WTC11 (cell line): ENCODE results near the gene TMED1. TPM values are rescaled to one million over a fixed set of nuclear protein-coding genes. Genes with fewer than 3 reads are reported as not detected.

Experiments
- ATAC-seq: fragments of 200-7000 bp; cut with Tn5 transposase; 2 replicates; pipeline ENCODE4 v1.10.0; 2021; ENCODE audit warnings: mild to moderate bottlenecking, moderate library complexity
- CTCF ChIA-PET: fragments of 300-600 bp; sonication (Branson Sonifier 250); formaldehyde crosslinking; loops from one replicate; lab custom pipeline; 2021; ENCODE audit warnings: antibody characterized with exemption; lab: Charles Lee
- POLR2A ChIA-PET: fragments of 350-600 bp; sonication (Branson Sonifier 250); formaldehyde crosslinking; loops from one replicate; lab custom pipeline; 2021; ENCODE audit warnings: antibody characterized with exemption; lab: Charles Lee
- DNase-seq: peaks from one replicate; pipeline ENCODE4 v3.0.0; 2021; ENCODE audit warnings: low spot score
- H3K27ac Mint-ChIP-seq: 2 replicates; pipeline ENCODE4 v1.8.0; 2021; ENCODE audit warnings: mixed read lengths
- H3K27me3 Mint-ChIP-seq: 2 replicates; pipeline ENCODE4 v1.8.0; 2021; ENCODE audit warnings: low read depth, mild to moderate bottlenecking, moderate library complexity, mixed read lengths
- H3K36me3 Mint-ChIP-seq: 2 replicates; pipeline ENCODE4 v1.8.0; 2021; ENCODE audit warnings: mixed read lengths
- H3K4me1 Mint-ChIP-seq: 2 replicates; pipeline ENCODE4 v1.8.0; 2022; ENCODE audit warnings: mixed read lengths
- H3K4me3 Mint-ChIP-seq: 2 replicates; pipeline ENCODE4 v1.8.0; 2021; ENCODE audit warnings: mild to moderate bottlenecking, moderate library complexity, mixed read lengths
- H3K9me3 Mint-ChIP-seq: 2 replicates; pipeline ENCODE4 v1.8.0; 2021; ENCODE audit warnings: mixed read lengths
- ARID4B ChIP-seq: sonication (generic); formaldehyde crosslinking; IDR thresholded peaks from 2 replicates; pipeline ENCODE4 v1.8.0; 2023; ENCODE audit warnings: missing genetic modification reagents, mild to moderate bottlenecking, borderline replicate concordance
- ATF1 ChIP-seq: sonication (generic); formaldehyde crosslinking; IDR thresholded peaks from 2 replicates; pipeline ENCODE4 v1.8.1; 2023; ENCODE audit warnings: mild to moderate bottlenecking, moderate library complexity, missing genetic modification reagents
- CREM ChIP-seq: sonication (generic); formaldehyde crosslinking; IDR thresholded peaks from 2 replicates; pipeline ENCODE4 v1.8.1; 2022; ENCODE audit warnings: mild to moderate bottlenecking, missing genetic modification reagents, moderate library complexity
- E2F1 ChIP-seq: sonication (generic); formaldehyde crosslinking; IDR thresholded peaks from 2 replicates; pipeline ENCODE4 v1.8.0; 2022; ENCODE audit warnings: mild to moderate bottlenecking, missing genetic modification reagents
- E2F5 ChIP-seq: sonication (generic); formaldehyde crosslinking; IDR thresholded peaks from 2 replicates; pipeline ENCODE4 v1.8.1; 2022; ENCODE audit warnings: mild to moderate bottlenecking, moderate library complexity, missing genetic modification reagents
- ELF4 ChIP-seq: sonication (generic); formaldehyde crosslinking; IDR thresholded peaks from 2 replicates; pipeline ENCODE4 v1.8.1; 2022; ENCODE audit warnings: low read depth, mild to moderate bottlenecking, moderate library complexity, missing genetic modification reagents
- EMX1 ChIP-seq: fragments of 250-450 bp; sonication (Bioruptor Pico); IDR thresholded peaks from 2 replicates; pipeline ENCODE4 v1.8.0; 2021; ENCODE audit warnings: mild to moderate bottlenecking
- FOXK1 ChIP-seq: sonication (generic); formaldehyde crosslinking; IDR thresholded peaks from 2 replicates; pipeline ENCODE4 v1.8.0; 2022; ENCODE audit warnings: mild to moderate bottlenecking, moderate library complexity, missing genetic modification reagents
- FOXP1 ChIP-seq: sonication (generic); formaldehyde crosslinking; IDR thresholded peaks from 2 replicates; pipeline ENCODE4 v1.8.0; 2022; ENCODE audit warnings: missing genetic modification reagents, mild to moderate bottlenecking, moderate library complexity, borderline replicate concordance
- HMGXB4 ChIP-seq: sonication (generic); formaldehyde crosslinking; IDR thresholded peaks from 2 replicates; pipeline ENCODE4 v1.8.1; 2023; ENCODE audit warnings: mild to moderate bottlenecking, moderate library complexity, missing genetic modification reagents
- NFATC4 ChIP-seq: fragments of 250-450 bp; sonication (Bioruptor Pico); IDR thresholded peaks from 2 replicates; pipeline ENCODE4 v1.9.0; 2021; ENCODE audit warnings: mild to moderate bottlenecking
- NFYB ChIP-seq: sonication (generic); formaldehyde crosslinking; conservative IDR thresholded peaks from 2 replicates; pipeline ENCODE4 v1.8.0; 2022; ENCODE audit warnings: low read depth, missing genetic modification reagents
- SMAD3 ChIP-seq: sonication (generic); formaldehyde crosslinking; IDR thresholded peaks from 2 replicates; pipeline ENCODE4 v1.8.0; 2022; ENCODE audit warnings: missing genetic modification reagents, mild to moderate bottlenecking, borderline replicate concordance
- SP1 ChIP-seq: sonication (generic); formaldehyde crosslinking; conservative IDR thresholded peaks from 2 replicates; pipeline ENCODE4 v1.8.1; 2022; ENCODE audit warnings: missing genetic modification reagents
- TP53 ChIP-seq: sonication (generic); formaldehyde crosslinking; IDR thresholded peaks from 2 replicates; pipeline ENCODE4 v1.8.1; 2023; ENCODE audit warnings: mild to moderate bottlenecking, missing genetic modification reagents
- USF2 ChIP-seq: sonication (generic); formaldehyde crosslinking; IDR thresholded peaks from 2 replicates; pipeline ENCODE4 v1.8.1; 2023; ENCODE audit warnings: mild to moderate bottlenecking, missing genetic modification reagents, moderate library complexity
- ZBTB21 ChIP-seq: sonication (generic); formaldehyde crosslinking; IDR thresholded peaks from 2 replicates; pipeline ENCODE4 v1.8.1; 2023; ENCODE audit warnings: mild to moderate bottlenecking, missing genetic modification reagents, borderline replicate concordance
- ZNF138 ChIP-seq: sonication (generic); formaldehyde crosslinking; conservative IDR thresholded peaks from 2 replicates; pipeline ENCODE4 v1.8.1; 2022; ENCODE audit warnings: mild to moderate bottlenecking, moderate library complexity, missing genetic modification reagents
- ZNF281 ChIP-seq: sonication (generic); formaldehyde crosslinking; IDR thresholded peaks from 2 replicates; pipeline ENCODE4 v1.8.0; 2023; ENCODE audit warnings: mild to moderate bottlenecking, missing genetic modification reagents
- ZNF532 ChIP-seq: fragments of 250-450 bp; sonication (Bioruptor Pico); IDR thresholded peaks from 2 replicates; pipeline ENCODE4 v1.9.0; 2021; ENCODE audit warnings: mild to moderate bottlenecking, borderline replicate concordance
- total RNA-seq: library from RNA; stranded (reverse); gene quantifications from 3 replicates; pipeline ENCODE4 v1.2.3, GENCODE V29; 2021

Gene TMED1
- total RNA-seq, 1 experiment from 2014 or later: 28.5 TPM

- Mint-ChIP-seq H3K27ac (peak within 1 kb of the TSS; percentile 93), H3K36me3 (0 out of 2 replicates have a peak, but pooled peaks cover 7% of the 10 kb centered on the region), H3K27me3 (no peaks in the 10 kb centered on the region; the same call in 1 of the 2 replicates), H3K4me3 (peak within 1 kb of the TSS; percentile 90), H3K9me3 (no peaks in the 10 kb centered on the region), H3K4me1 (peaks cover 23% of the 10 kb centered on the region)
- ChIA-PET POLR2A (interaction anchor here (0.6 to 2.5 kb wide), 4 partner anchors 18 to 144 kb away, joined by 3 to 12 read pairs (median 3); partner anchors contain the start of gene TMED1), CTCF (interaction anchor here (0.5 to 6.0 kb wide), 35 partner anchors 9 to 357 kb away, joined by 3 to 70 read pairs (median 4); partner anchors contain the start of genes C19orf38, DNM2, LDLR and QTRT1)
- ATAC-seq: peak; percentile 90
- DNase-seq: peak; percentile 99
- TF ChIP-seq NFYB (0 out of 2 replicates have a peak, but pooled peaks have one; percentile 9), NFATC4 (CRISPR knock-in tag) (no peak), SP1 (CRISPR knock-in tag) (peak; percentile 95), E2F5 (CRISPR knock-in tag) (peak; percentile 72; the same call in 1 of the 2 replicates), ARID4B (no peak), FOXK1 (CRISPR knock-in tag) (0 out of 2 replicates have a peak, but pooled peaks have one; percentile 11), ZNF281 (CRISPR knock-in tag) (no peak), HMGXB4 (peak; percentile 69; the same call in 1 of the 2 replicates), SMAD3 (CRISPR knock-in tag) (no peak), USF2 (CRISPR knock-in tag) (peak; percentile 28; the same call in 1 of the 2 replicates), ATF1 (CRISPR knock-in tag) (no peak), FOXP1 (CRISPR knock-in tag) (0 out of 2 replicates have a peak, but pooled peaks have one; percentile 13), E2F1 (CRISPR knock-in tag) (no peak), ZBTB21 (CRISPR knock-in tag) (no peak), ZNF532 (CRISPR knock-in tag) (no peak), ELF4 (no peak), CREM (peak; percentile 77; the same call in 1 of the 2 replicates), EMX1 (CRISPR knock-in tag) (no peak), ZNF138 (CRISPR knock-in tag) (no peak), TP53 (CRISPR knock-in tag) (no peak)
These were observed 35.1 kb upstream of the TMED1 start, which contains the start of gene CARM1 for GRCh38 chr19:10870955-10871603. Gene CARM1 (plus strand): TSS chr19:10871553. CDS start chr19:10871703, 150 bp downstream.
